GM19240 (cell line): ENCODE measurements around the gene PARP3.

ENCODE experiments used
- DNase-seq: peaks from one replicate; pipeline ENCODE4 v3.0.0; 2011; ENCODE audit warnings: low spot score; ENCODE audit not compliant: insufficient read length

PARP3 gene

GRCh38 chr3:51948016-51948580, 5.9 kb downstream of the PARP3 start:
- no peak for DNase-seq

- DNase-seq = no peak
These were observed 7.0 kb downstream of the PARP3 start for GRCh38 chr3:51949121-51949520.

- DNase-seq = no peak
These were observed 8.7 kb downstream of the PARP3 start for GRCh38 chr3:51950899-51951298.

GRCh38 chr3:51953445-51953844, 11.3 kb downstream of the PARP3 start:
- DNase-seq = no peak

- no peak for DNase-seq
These were observed 11.9 kb downstream of the PARP3 start for GRCh38 chr3:51954105-51954504.

GRCh38 chr3:51954713-51955112, 12.6 kb downstream of the PARP3 start:
- DNase-seq = no peak

GRCh38 chr3:51955175-51955892, 13.2 kb downstream of the PARP3 start, which contains the start of gene GPR62:
TSS of gene GPR62 (plus strand) at chr3:51955381. CDS start at chr3:51955653, 272 bp downstream.
- no peak for DNase-seq

GRCh38 chr3:51955893-51956770, 14.0 kb downstream of the PARP3 start:
- no peak for DNase-seq

- DNase-seq = no peak
These were observed 15.5 kb downstream of the PARP3 start for GRCh38 chr3:51957520-51958205.

- no peak for DNase-seq
These were observed 16.7 kb downstream of the PARP3 start for GRCh38 chr3:51958603-51959521.

- no peak for DNase-seq
These were observed 17.5 kb downstream of the PARP3 start for GRCh38 chr3:51959651-51960050.

- DNase-seq = no peak
These were observed 18.2 kb downstream of the PARP3 start for GRCh38 chr3:51960386-51960785.

GRCh38 chr3:51961011-51961410, 18.8 kb downstream of the PARP3 start:
- no peak for DNase-seq

GRCh38 chr3:51961602-51962569, 19.7 kb downstream of the PARP3 start:
- no peak for DNase-seq

- no peak for DNase-seq
These were observed 20.8 kb downstream of the PARP3 start for GRCh38 chr3:51962854-51963530.

- DNase-seq = no peak
These were observed 21.8 kb downstream of the PARP3 start for GRCh38 chr3:51963951-51964451.

GRCh38 chr3:51964521-51964920, 22.4 kb downstream of the PARP3 start:
- no peak for DNase-seq

- no peak for DNase-seq
These were observed 23.9 kb downstream of the PARP3 start for GRCh38 chr3:51966016-51966415.

- DNase-seq = no peak
These were observed 24.3 kb downstream of the PARP3 start for GRCh38 chr3:51966486-51966885.
